Measurements from ENCODE around the gene CHRM5.
"Not testable (repeated sequence)": the region's sequence is repeated elsewhere in the genome, so short reads cannot be mapped to it uniquely, and the experiment has no call there.

Gene CHRM5

DNA sequence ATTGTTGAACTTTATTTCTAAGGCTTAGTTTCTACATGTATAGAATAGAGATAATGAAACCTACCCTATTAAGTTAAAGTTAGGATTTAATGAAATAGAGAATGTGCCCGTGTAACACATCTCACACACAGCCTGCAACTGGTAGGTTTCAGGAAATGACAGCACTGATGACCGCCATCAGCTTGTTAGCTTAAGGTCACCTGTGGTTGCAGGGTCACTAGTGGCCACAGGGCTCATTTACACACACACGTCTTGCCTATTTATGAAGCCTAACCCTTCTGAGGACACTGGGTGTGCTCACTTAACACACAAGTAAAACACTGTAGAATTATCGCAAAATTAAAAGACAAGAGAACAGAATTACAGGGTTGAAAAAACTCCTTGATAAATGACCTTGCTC lies 20.1 kb downstream of the CHRM5 start:
- no peak for DNase-seq (ENCODE audit: low read depth)

DNA sequence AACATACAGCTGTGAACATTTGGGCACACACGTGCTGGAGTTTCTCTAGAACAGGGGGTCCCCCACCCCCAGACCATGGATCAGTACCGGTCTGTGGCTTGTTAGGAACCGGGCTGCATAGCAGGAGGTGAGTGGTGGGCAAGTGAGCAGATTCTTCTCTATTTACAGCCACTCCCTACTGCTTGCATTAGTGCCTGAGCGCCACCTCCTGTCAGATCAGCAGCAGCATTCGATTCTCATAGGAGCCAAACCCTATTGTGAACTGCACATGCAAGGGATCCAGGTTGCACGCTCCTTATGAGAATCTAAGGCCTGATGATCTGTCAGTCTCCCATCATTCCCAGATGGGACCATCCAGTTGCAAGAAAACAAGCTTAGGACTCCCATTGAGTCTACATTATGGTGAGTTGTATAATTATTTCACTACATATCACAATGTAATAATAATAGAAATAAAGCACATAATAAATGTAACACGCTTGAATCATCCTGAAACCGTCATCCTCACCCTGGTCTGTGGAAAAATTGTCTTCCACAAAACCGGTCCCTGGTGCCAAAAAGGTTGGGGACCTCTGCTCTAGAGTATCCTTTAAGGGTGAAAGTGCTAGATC lies 25.8 kb downstream of the CHRM5 start:
- DNase-seq (ENCODE audit: low read depth), result no peak

DNA sequence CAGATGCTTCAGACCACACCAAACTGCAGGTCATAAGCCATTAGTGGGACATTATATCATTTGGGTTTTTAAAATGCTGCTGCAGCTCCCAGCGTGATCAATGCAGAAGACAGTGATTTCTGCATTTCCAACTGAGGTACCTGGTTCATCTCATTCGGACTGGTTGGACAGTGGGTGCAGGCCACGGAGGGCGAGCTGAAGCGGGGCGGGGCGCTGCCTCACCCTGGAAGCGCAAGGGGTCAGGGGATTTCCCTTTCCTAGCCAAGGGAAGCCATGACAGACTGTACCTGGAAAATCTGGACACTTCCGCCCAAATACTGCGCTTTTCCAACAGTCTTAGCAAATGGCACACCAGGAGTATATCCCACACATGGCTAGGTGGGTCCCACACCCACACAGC lies 27.4 kb downstream of the CHRM5 start:
- DNase-seq (ENCODE audit: low read depth), result not testable (repeated sequence)

DNA sequence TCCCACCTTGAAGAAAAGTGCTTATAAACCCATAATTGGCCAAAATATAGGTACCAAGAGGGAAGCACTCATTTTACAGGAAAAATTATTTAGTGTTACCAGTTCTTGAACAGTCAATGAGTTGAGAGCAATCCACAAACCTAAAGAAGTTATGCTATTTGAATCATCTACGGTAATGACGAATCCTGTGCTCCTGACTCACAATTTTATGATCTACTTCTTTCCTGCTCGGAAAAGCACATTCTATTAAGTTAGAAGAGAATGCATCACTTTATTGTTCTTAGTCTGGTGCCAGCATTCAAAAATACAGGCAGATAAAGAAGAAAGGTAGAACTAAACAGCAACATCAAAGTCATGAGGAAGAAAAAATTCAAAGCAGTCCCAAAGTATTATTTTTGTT lies 33.2 kb downstream of the CHRM5 start:
- DNase-seq (ENCODE audit: low read depth), result no peak

DNA sequence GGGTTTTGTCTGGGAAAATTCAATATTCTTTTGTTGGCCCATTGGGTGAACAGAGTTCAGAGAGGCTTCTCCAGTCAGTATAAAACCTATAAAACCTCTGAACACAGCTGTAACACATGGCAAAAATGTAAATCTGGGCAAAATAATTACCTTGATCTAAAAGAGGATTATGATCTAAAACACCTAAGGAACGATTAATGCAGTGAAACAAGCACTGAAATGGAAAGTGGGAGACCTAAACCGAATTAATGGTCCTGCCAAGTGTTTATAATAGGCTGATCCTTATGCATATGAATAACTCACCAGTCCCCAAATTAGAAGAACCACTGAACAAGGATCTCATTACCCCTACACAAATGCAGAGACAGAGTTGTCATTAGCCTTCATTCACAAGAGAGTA lies 38.1 kb downstream of the CHRM5 start:
- no peak for DNase-seq (ENCODE audit: low read depth)

DNA sequence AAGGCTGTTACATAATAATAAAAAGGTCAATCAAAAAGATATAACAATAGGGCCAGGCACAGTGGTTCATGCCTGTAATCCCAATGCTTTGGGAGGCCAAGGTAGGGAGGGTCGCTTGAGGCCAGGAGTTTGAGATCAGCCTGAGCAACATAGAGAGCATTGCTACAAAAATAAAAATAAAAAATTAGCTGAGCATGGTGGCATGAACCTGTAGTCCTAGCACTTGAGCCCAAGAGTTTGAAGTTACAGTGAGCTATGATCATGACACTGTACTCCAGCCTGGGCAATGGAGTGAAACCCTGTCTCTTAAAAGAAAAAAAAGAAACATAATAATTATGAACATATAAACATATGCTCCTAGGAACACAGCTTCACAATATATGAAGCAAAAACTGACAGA lies 41.4 kb downstream of the CHRM5 start:
- DNase-seq (ENCODE audit: low read depth), result no peak

DNA sequence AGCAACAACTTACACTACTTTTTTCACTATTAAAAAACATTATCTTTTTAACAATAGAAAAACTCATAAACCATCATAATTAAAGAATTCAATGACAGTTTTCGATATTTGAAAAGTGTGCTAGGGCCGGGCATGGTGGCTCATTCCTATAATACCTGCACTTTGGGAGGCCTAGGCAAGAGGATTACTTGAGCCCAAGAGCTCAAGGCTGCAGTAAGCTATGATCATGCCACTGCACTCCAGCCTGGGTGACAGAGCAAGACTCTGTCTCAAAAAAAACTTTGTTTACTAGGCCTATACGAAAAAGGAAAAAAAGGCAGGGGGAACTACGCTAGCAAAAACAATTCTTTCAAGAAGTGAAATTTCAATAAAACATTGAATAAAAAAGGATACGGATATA lies 42.6 kb downstream of the CHRM5 start:
- DNase-seq (ENCODE audit: low read depth), result no peak

DNA sequence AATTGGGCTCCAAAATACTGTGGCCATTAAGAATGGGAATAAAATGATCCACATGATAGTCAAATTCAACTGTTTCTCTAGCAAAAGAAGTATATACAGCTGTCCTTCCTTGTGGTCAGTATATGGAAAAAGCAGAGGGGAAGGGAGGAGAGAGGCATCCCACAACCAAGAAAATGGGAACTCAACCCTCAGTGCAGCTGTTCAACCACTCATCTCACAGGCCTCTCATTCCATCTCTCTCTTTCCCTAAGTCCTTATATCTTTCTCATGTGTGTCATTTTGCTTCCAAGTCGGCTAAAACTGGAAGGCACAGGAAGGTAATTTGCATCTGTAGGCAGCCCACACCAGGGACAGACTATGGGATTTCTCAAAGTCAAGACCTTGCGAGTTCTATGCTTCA lies 43.2 kb downstream of the CHRM5 start:
- no peak for DNase-seq (ENCODE audit: low read depth)

DNA sequence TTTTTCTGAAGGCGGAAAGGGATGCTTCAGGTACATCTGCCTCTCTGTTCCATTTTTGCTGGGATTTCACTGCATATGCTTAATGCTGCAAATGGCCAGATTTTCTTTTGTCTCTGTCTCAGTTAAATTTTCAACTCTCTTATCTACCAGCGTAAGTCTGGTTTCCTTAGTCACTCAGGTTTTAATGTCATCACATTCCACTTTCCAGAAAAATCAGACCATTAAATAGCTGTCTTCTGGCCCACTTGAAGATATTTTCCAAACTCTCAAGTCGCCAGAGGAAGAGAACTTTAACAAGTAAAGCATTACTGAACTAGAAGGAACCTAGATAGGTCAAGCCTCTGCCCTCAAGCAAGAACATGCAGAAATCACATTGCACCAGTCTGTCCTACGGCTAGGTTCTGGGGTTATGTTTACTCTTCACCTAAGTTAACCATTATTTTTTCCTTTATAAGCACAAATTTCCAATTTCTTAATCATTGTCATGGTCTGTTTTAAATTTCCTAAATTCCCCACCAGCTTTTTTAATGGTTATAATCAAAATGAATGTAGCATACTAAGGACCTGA lies 44.2 kb downstream of the CHRM5 start:
- no peak for DNase-seq (ENCODE audit: low read depth)

DNA sequence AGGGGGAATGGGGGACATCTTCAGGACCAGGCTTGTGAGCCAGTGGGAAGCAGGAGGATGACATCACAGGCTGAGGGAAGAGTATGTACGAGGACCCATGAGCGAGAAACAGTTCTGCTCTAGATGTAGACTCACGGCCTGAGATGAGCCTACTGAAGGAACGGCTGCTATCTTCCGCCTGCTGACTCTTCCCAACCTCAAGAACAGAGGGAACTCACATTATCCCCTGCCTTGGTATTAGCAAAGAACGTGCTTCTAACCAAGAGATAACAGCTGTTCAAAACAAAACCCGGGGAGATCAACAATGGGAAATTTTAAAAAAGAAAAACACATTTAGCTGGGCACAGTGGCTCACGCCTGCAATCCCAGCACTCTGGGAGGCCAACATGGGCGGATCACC lies 45.4 kb downstream of the CHRM5 start:
- DNase-seq (ENCODE audit: low read depth), result no peak

DNA sequence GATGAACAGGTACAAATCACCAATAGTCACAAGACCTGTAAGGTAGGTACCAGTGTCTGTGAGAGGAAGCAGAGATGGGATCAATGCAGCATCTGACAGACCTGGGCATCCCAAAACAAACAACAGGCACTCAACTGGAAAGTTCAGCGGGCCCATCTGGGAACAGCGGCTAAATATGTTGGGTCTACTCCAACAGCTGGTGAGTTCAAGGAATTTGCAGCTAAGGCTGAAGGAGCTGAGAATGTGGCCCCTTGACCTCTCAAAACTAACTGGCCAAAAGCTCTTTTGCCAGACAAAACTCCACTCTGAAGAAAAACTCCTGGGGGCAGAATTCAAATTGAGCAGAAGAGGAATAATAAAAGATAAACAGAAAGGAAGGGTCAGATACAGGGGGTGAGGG lies 46.3 kb downstream of the CHRM5 start:
- DNase-seq (ENCODE audit: low read depth), result no peak

DNA sequence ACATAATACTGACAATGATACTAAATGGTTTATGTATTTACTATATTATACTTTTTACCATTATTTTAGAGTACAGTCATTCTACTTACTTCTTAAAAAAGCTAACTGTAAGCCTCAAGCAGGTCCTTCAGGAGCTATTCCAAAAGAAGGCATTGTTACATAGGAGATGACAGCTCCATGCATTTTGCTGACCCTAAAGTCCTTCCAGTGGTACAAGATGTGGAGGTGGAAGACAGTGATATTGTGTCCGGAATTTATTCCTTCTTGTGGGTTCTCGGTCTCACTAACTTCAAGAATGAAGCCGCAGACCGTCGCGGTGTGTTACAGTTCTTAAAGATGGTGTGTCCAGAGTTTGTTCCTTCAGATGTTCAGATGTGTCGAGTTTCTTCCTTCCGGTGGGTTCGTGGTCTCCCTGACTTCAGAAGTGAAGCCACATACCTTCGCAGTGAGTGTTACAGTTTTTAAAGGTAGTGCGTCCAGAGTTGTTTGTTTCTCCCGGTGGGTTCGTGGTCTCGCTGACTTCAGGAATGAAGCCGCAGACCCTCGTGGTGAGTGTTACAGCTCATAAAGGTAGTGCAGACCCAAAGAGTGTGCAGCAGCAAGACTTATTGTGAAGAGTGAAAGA lies 49.8 kb downstream of the CHRM5 start:
- DNase-seq (ENCODE audit: low read depth), result no peak

DNA sequence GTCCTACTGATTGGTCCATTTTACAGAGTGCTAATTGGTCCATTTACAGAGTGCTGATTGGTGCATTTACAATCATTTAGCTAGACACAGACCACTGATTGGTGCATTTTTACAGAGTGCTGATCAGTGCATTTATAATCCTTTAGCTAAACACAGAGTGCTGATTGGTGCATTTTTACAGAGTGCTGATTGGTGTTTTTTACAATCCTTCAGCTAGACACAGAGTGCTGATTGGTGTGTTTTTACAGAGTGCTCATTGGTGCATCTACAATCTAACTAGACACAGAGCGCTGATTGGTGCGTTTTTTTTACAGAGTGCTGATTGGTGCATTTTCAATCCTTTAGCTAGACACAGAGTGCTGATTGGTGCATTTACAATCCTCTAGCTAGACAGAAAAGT lies 50.4 kb downstream of the CHRM5 start:
- not testable (repeated sequence) for DNase-seq (ENCODE audit: low read depth)

DNA sequence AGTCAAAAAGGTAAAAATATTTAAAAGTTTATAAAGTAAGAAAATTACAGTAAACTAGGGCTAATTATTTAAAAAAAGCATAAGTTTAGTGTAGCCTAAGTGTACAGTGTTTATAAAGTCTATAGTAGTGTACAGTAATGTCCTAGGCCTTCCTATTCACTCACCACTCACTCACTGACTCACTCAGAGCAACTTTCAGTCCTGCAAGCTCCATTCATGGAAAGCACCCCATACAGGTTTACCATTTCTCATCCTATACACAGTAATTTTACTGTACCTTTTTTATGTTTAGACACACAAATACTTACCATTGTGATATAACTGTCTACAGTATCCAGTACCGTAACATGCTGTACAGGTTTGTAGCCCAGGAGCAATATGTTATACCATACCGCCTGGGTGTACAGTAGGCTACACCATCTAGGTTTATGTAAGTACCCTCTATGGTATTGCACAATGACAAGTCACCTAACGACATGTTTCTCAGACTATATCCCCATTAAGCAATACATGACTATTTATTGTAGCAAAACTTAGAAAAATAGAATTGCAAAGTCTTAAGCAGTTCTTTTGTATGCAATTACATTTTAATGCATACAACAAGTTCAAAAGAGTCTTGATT lies 51.2 kb downstream of the CHRM5 start:
- no peak for DNase-seq (ENCODE audit: low read depth)

DNA sequence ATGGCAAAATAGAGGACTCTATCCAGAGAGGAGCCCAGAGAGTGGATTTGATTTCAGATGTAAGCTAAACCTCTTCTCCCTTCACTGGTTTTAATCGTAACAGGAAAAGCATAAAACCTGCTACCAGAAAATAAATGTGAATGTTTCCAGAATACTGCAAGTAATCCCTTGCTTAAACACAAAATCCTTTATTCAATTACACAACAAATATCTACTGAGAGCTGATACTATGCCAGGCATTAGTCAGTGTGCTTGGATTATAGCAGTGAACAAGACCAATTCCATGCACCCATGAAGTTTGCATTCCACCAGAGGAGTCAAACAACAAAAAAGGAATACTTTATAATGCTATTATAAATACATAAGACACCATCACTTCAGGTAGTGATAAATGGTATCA lies 55.6 kb downstream of the CHRM5 start:
- no peak for DNase-seq (ENCODE audit: low read depth)

DNA sequence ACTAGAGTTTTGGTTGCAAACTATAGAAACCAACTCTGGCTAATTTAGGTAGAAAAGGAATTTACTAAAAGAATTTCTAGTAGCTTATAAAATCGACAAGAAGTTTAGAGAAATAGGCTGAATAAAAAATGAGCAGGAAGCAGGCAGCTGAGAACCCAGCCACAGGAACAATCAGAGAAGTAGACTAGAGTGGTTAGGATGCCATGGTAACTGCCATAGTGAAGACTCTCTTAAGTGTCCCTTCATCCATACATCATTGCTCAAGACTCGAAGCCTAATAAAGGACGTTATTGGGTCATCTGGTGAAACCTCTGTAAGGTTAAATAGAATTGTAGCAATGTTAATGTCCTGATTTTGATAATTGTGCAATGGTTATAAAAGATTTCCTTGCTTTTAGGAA lies 57.0 kb downstream of the CHRM5 start:
- DNase-seq (ENCODE audit: low read depth), result no peak

DNA sequence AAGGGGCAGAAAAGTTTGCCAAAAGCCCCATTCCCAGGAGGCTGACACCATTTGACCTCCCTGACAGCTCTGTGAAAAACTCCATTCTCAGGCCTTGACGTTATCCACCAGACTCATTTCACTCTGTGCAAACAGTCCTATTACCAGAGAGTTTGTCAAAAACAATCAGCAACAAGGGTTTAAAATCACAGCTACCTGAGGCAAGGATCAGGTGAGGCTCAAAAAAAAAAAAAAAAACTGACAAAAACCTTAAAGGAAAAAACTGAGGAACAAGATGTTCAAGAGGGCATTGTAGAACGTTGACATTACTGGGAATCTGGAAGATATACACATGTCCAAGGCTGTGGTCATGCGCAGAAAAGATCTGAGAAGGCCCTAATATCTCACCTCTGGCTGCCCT lies 59.3 kb downstream of the CHRM5 start:
- no peak for DNase-seq (ENCODE audit: low read depth)

DNA sequence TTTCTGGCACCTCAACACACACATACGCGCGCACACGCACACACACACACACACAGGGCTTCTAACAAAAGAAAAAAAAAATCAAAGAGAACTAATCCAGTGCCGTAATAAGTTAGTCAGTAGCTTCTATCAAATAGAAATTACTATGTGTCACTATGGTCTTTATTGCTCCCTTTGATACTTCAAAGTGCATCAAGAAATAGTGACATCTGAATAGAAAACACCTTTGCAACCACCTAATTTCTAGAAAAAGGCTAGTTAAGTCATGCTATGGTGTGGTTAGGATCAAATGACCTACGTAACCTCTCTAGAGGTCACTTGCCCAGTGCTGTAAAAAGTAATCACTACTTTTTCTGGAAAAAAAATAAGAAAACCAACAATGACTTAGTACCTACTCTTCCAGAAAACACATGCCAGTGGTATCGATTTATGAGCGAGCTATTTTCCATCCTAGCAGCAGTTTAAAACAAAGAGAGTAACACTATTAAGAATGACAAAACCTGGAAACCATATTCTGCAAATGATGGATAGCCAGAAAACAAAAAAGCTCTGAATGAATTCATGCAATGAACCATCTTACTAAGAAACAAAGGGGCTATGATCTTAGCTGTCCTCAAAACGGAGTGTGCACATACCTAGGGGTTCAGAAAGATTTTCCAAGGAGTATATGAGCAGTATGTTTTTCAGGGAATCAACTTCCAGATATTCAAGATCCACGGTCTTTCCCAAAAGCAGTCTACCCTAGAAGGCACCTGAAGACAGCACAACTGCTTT lies 63.9 kb downstream of the CHRM5 start:
- DNase-seq (ENCODE audit: low read depth), result no peak

DNA sequence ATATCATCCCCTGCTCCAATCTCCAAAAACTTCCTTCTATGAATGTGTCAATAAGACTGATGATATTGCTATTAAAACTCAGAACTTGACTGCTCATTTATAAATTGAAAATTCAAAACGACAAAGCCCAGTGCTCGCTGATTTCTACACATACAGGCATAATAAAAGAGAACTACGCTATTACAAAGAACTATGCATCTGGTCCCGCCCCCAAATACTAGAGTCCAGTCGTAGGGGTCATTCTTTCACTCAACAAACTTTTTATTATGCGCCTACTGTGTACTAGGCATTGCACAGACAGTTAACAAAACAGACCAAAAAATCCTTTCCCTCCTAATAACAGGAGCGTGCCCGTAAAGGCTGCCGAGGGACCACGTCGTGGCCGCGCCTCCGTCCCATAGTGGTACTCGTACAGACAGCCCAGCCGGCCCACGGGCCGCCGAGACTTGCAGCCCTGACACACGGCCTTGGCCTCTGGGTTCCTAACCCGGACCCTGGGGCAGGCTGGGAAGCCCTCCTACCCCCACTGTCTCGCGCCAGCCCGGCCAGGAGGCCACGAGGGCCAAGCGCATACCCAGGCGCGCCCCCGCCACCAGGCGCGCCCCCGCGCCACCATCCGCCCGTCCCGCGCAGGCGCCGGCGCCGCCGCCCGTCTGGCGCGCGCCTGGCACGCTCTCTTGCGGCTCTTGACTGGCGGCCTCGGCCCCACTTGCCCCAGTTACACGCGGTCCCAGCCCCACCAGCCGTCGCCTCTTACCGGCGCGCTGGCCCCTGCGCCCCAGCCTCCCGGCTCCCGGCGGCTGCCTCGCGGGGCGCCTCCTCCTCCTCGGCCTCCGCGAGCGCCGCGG lies 70.0 kb downstream of the CHRM5 start:
- peak; percentile 67 for DNase-seq (ENCODE audit: low read depth)

DNA sequence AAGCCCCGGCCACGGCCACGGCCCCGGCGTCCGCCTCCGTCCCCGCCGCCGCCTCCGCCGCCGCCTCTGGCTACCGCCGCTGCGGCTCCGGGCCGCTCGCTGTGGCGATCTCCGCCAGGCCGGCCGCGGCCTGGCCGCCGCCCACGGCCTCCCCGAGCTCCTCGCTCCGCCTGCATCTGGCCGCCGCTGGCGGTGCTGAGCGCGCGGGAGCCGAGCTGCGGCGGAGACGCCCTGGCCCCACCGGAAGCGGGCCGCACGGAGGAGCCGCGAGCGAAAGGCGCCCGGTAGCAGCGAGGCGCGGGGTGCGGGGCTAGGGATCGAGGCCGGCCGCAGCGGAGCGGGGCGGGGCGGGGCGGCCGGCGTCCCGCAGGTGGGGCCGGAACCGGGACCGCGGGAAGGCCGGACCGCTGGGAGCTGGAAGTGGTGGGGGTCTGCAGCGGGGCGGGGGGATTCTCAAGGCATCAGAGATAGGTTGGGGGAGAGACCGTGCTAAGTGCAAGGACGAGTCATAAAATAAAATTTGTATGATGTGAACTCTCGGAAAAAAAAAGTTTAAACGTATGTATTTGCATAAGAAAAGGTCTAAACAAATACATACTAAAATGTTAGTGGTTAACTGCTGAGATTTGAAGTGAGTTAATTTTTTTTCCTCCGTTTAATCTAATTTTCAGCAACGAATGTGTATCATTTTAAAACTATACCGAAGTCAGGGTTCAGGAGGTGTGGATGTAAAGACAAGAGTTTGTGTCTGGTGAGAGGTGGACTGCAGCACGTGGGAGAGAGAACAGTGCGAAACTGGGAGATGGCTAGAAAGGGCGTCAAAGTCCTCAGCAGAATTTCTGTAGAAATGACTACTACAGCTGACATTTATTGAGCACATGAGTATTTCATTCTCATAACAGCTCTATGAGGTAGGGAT lies 70.8 kb downstream of the CHRM5 start, which contains the start of gene AVEN:
Gene AVEN, minus strand, starts transcription at position 334 of the 919 bp plus-strand sequence. Its CDS starts 158 bp downstream, at position 176.
- peak; percentile 43 for DNase-seq (ENCODE audit: low read depth)

DNA sequence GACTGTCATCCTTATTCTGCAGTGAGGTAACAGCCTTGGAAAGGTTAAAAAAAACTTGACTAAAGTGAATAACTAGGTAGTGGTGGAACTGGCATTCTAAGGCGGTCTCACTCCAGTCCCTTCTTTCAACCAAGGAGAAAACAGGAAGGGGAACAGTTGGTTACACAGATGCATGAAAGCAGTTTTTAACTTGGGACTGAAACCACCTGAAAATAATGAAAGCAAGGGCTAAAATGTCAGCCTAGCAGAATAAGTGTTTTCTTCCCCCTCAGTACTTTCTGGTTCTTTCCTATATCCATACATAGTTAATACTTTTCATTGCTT lies 71.5 kb downstream of the CHRM5 start:
- DNase-seq (ENCODE audit: low read depth), result no peak
